ENCODE results near the gene ATP8B4.

DNA sequence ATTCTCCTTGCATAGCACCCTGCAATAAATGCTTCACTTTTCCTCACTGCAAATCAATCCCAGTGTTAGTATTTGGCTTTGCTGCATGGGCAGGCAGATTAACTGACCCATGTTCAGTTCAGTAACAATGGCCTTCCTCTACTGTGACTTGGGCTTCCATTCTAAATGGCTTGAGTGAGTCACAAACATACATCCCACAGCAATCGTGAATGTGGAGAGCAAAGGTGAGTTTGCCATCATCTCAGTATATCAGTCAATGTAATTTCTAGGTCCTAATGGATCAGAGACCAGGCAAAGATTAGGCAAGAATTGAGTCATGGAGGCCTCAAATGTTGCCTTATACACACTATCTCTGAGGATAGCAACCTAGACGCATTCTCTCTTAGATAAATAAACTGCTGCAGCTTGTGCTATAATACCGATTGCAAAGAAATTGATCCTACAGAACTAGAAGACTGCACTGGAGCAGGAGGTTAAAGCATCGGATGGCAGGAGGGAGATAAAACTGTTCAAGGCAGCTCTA, 8.3 kb upstream of the ATP8B4 start:
- no peak for TF ChIP-seq POLR2A (IDR thresholded peaks at IDR 0.05)
- TF ChIP-seq, protein P1, sequence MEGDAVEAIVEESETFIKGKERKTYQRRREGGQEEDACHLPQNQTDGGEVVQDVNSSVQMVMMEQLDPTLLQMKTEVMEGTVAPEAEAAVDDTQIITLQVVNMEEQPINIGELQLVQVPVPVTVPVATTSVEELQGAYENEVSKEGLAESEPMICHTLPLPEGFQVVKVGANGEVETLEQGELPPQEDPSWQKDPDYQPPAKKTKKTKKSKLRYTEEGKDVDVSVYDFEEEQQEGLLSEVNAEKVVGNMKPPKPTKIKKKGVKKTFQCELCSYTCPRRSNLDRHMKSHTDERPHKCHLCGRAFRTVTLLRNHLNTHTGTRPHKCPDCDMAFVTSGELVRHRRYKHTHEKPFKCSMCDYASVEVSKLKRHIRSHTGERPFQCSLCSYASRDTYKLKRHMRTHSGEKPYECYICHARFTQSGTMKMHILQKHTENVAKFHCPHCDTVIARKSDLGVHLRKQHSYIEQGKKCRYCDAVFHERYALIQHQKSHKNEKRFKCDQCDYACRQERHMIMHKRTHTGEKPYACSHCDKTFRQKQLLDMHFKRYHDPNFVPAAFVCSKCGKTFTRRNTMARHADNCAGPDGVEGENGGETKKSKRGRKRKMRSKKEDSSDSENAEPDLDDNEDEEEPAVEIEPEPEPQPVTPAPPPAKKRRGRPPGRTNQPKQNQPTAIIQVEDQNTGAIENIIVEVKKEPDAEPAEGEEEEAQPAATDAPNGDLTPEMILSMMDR (IDR thresholded peaks at IDR 0.05) = no peak
